ENCODE results near the gene ITGB7. TPM values are rescaled to one million over a fixed set of nuclear protein-coding genes. Genes with fewer than 3 reads are reported as not detected.
A peak's percentile ranks its signal among the peaks of the same experiment; 100 is the strongest.

ITGB7 gene
- polyA plus RNA-seq, 3 donors, result 24.1 to 33.1 (median 28.4) TPM

DNA sequence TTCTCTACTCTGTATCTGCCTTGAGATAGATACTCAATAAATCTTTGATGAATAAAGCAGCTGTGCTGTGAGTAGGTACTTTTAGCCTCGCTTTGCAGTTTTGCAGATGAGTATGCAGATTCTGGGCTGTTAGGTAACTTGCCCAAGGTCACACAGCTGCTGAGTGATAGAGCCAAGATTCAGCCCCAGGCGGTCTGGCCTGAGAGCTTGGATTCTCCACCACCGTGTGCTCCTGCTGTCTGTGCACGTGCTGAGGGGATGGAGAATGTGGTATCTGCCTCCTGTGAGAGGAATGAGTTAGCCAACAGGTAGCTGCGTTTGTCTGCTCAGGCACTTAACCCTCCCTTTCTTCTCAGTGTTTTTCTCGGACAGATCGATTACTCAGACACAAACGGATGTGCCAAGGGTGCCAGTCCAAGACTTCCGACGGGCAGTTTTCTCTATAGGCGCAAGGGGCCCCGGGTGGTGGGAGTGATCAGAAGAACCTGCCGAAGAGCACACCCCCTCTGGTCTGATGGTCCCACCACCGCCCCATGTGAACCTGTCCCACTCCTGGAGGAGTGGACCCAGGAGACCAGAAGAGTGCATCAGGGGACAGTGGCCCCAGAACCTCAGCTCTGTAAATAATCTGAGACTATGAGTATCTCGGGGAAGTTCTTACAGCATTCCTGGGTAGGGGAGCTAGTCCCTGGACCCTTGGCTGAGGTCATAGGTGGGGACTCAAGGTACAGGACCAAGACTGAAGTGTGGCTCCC lies 19.7 kb downstream of the ITGB7 start:
- Histone ChIP-seq H2AFZ (ENCODE audit: insufficient read depth, low read depth, low read length, poor library complexity, severe bottlenecking) (no peak overlapping the region), H3K36me3 (replicated peaks in 1 of 2; ENCODE audit: control insufficient read depth in 1 of 2, insufficient read depth in 2 of 2, low read length in 2 of 2) (peaks cover 72 to 81% of the 10 kb centered on the region in 2 donors), H3K4me3 (replicated peaks in 1 of 3; ENCODE audit: low read depth in 2 of 3, low read length in 3 of 3) (no peak overlapping the region), H3K9me3 (replicated peaks in 1 of 2; ENCODE audit: control insufficient read depth in 1 of 2, insufficient read depth in 1 of 2, low read length in 2 of 2) (no peaks in the 10 kb centered on the region), H3K4me1 (ENCODE audit: control insufficient read depth in 1 of 2, insufficient read depth in 2 of 2, low read length in 2 of 2) (peaks cover 14 to 18% of the 10 kb centered on the region in 2 donors), H3K27me3 (ENCODE audit: control insufficient read depth in 2 of 2, insufficient read depth in 2 of 2, low read length in 2 of 2) (no peaks in the 10 kb centered on the region), H4K20me1 (ENCODE audit: insufficient read depth, low read length) (peaks cover 61% of the 10 kb centered on the region), H3K4me2 (replicated peaks; ENCODE audit: extremely low read depth, low read length, poor library complexity, severe bottlenecking) (no peak overlapping the region), H3K9ac (ENCODE audit: insufficient read depth, low read length, poor library complexity, severe bottlenecking) (no peak overlapping the region), H3K27ac (ENCODE audit: low read depth in 1 of 2, low read length in 2 of 2) (no peak overlapping the region), H3K79me2 (ENCODE audit: insufficient read depth, low read length) (peaks cover 27% of the 10 kb centered on the region)
- TF ChIP-seq, protein P1, sequence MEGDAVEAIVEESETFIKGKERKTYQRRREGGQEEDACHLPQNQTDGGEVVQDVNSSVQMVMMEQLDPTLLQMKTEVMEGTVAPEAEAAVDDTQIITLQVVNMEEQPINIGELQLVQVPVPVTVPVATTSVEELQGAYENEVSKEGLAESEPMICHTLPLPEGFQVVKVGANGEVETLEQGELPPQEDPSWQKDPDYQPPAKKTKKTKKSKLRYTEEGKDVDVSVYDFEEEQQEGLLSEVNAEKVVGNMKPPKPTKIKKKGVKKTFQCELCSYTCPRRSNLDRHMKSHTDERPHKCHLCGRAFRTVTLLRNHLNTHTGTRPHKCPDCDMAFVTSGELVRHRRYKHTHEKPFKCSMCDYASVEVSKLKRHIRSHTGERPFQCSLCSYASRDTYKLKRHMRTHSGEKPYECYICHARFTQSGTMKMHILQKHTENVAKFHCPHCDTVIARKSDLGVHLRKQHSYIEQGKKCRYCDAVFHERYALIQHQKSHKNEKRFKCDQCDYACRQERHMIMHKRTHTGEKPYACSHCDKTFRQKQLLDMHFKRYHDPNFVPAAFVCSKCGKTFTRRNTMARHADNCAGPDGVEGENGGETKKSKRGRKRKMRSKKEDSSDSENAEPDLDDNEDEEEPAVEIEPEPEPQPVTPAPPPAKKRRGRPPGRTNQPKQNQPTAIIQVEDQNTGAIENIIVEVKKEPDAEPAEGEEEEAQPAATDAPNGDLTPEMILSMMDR (IDR thresholded peaks at IDR 0.05), result no peak
- Mint-ChIP-seq H3K27me3 (ENCODE audit: low read depth in 3 of 3) (no peaks in the 10 kb centered on the region), H3K4me1 (peaks cover 26% of the 10 kb centered on the region), H3K27ac (peak overlapping the region in 3 of 7 donors; percentile 42 to 62 (median 55)), H3K4me3 (no peak overlapping the region), H3K36me3 (peaks cover 66 to 79% of the 10 kb centered on the region in 2 donors), H3K9me3 (peaks cover 0 to 2% (median 0%) of the 10 kb centered on the region in 7 donors)
- intact Hi-C loops (cut with micrococcal nuclease), result no loop called here
- no peak for DNase-seq
- WGBS (ENCODE audit: insufficient coverage), result 98% methylated on average over 13 of the region's 15 CpGs

DNA sequence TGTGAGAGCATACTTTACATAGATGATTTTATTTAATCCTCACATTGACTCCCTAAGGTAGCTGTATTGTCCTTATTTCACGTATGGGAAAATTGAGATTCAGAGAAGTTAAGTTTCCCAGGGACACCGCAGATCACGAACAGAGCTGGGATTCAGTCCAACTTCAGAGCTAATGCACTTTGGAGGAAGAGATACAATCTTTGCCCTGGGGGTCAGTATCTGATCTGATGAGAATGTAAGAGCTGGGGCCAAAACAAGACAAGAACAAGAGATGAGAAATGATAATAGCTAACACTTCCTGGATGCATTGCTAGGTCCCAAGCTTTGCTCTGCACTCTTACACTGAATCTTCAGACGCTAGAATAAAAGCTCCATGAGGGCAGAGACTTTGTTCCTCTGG lies 20.3 kb downstream of the ITGB7 start:
- peaks cover 19 to 24% of the 10 kb centered on the region in 2 donors for H3K4me1 ChIP-seq (ENCODE audit: control insufficient read depth in 1 of 2, insufficient read depth in 2 of 2, low read length in 2 of 2)
- peaks cover 33% of the 10 kb centered on the region for H3K79me2 ChIP-seq (ENCODE audit: insufficient read depth, low read length)
- Mint-ChIP-seq H3K4me3 (no peak overlapping the region), H3K9me3 (peaks cover 0 to 2% (median 0%) of the 10 kb centered on the region in 7 donors), H3K36me3 (peaks cover 60 to 78% of the 10 kb centered on the region in 2 donors), H3K27me3 (ENCODE audit: low read depth in 3 of 3) (no peaks in the 10 kb centered on the region), H3K27ac (peak overlapping the region in 1 of 7 donors; percentile 84), H3K4me1 (peaks cover 32% of the 10 kb centered on the region)
- H3K36me3 ChIP-seq (replicated peaks in 1 of 2; ENCODE audit: control insufficient read depth in 1 of 2, insufficient read depth in 2 of 2, low read length in 2 of 2), result peaks cover 66 to 80% of the 10 kb centered on the region in 2 donors
- 100% methylated on average over 2 of the region's 4 CpGs for WGBS (ENCODE audit: insufficient coverage)
- no peaks in the 10 kb centered on the region for H3K9me3 ChIP-seq (replicated peaks in 1 of 2; ENCODE audit: control insufficient read depth in 1 of 2, insufficient read depth in 1 of 2, low read length in 2 of 2)
- H3K27ac ChIP-seq (ENCODE audit: low read depth in 1 of 2, low read length in 2 of 2), result no peak overlapping the region
- TF ChIP-seq, protein P1 (IDR thresholded peaks at IDR 0.05), result no peak
- H4K20me1 ChIP-seq (ENCODE audit: insufficient read depth, low read length), result peaks cover 67% of the 10 kb centered on the region
- intact Hi-C loops (cut with micrococcal nuclease), result no loop called here
- H3K27me3 ChIP-seq (ENCODE audit: control insufficient read depth in 2 of 2, insufficient read depth in 2 of 2, low read length in 2 of 2), result no peaks in the 10 kb centered on the region
- H3K4me3 ChIP-seq (replicated peaks in 1 of 3; ENCODE audit: low read depth in 2 of 3, low read length in 3 of 3), result no peak overlapping the region
- H3K4me2 ChIP-seq (replicated peaks; ENCODE audit: extremely low read depth, low read length, poor library complexity, severe bottlenecking), result no peak overlapping the region
- DNase-seq, result no peak
- no peak overlapping the region for H3K9ac ChIP-seq (ENCODE audit: insufficient read depth, low read length, poor library complexity, severe bottlenecking)
- H2AFZ ChIP-seq (ENCODE audit: insufficient read depth, low read depth, low read length, poor library complexity, severe bottlenecking), result no peak overlapping the region

Measured in CD14-positive monocyte (primary cell).